Smooth muscle cell (in vitro differentiated cells): ENCODE measurements around the gene LCE1F. TPM values are rescaled to one million over a fixed set of nuclear protein-coding genes. Genes with fewer than 3 reads are reported as not detected.

Source experiments
- DNase-seq: peaks from one replicate; lab custom pipeline; 2025; ENCODE audit not compliant: unreplicated experiment; lab: John Stamatoyannopoulos, UW
- H2AFZ ChIP-seq: fragments of 200-600 bp; sonication (generic); 2 replicates; pipeline ENCODE4 v1.6.0; 2016; ENCODE audit warnings: antibody characterized with exemption, low read depth, mild to moderate bottlenecking
- H3F3A ChIP-seq: fragments of 200-600 bp; sonication (generic); 2 replicates; pipeline ENCODE4 v1.6.0; 2017; ENCODE audit warnings: antibody characterized with exemption, low read depth
- H3K27ac ChIP-seq: fragments of 200-600 bp; sonication (generic); 2 replicates; pipeline ENCODE4 v1.5.1; 2016; ENCODE audit warnings: low read depth, mild to moderate bottlenecking
- H3K27me3 ChIP-seq: fragments of 200-600 bp; sonication (generic); 2 replicates; pipeline ENCODE4 v1.6.1; 2016; ENCODE audit warnings: low read depth, mild to moderate bottlenecking
- H3K36me3 ChIP-seq: fragments of 200-600 bp; sonication (generic); 2 replicates; pipeline ENCODE4 v1.5.1; 2016; ENCODE audit warnings: low read depth
- H3K4me1 ChIP-seq: fragments of 200-600 bp; sonication (generic); 2 replicates; pipeline ENCODE4 v1.5.1; 2016; ENCODE audit warnings: low read depth
- H3K4me2 ChIP-seq: fragments of 200-600 bp; sonication (generic); 2 replicates; pipeline ENCODE4 v1.6.0; 2016; ENCODE audit warnings: mild to moderate bottlenecking
- H3K4me3 ChIP-seq: fragments of 200-600 bp; sonication (generic); 2 replicates; pipeline ENCODE4 v1.5.1; 2016; ENCODE audit warnings: mild to moderate bottlenecking
- H3K79me2 ChIP-seq: fragments of 200-600 bp; sonication (generic); 2 replicates; pipeline ENCODE4 v1.6.0; 2016; ENCODE audit warnings: low read depth, mild to moderate bottlenecking
- H3K9ac ChIP-seq: fragments of 200-600 bp; sonication (generic); 2 replicates; pipeline ENCODE4 v1.6.0; 2016; ENCODE audit warnings: low read depth
- H3K9me3 ChIP-seq: fragments of 200-600 bp; sonication (generic); replicated peaks from 2 replicates; pipeline ENCODE4 v1.5.1; 2016; ENCODE audit warnings: low read depth
- H4K20me1 ChIP-seq: fragments of 200-600 bp; sonication (generic); 2 replicates; pipeline ENCODE4 v1.6.0; 2016; ENCODE audit warnings: low read depth
- WGBS: methylation state at CpG from one replicate; pipeline ENCODE4 v1.1.7; 2016; ENCODE audit warnings: low lambda C conversion rate; 5-methylcytosine and 5-hydroxymethylcytosine counted together
- polyA plus RNA-seq: library from polyadenylated mRNA; unstranded; fragments of >200 nt; fragmentation: Nextera tagmentation; extraction: Ambion mirVana; gene quantifications from 2 replicates; pipeline ENCODE4 v1.2.1, GENCODE V29; 2016
- total RNA-seq: library from RNA; depleted of rRNA; stranded (reverse); fragments of >200 nt; gene quantifications from 2 replicates; pipeline ENCODE4 v1.2.3, GENCODE V29; 2014
- TF ChIP-seq, protein P1 (sequence below): fragments of 200-600 bp; sonication (generic); IDR thresholded peaks from 2 replicates; pipeline ENCODE4 v1.5.1; 2017; ENCODE audit warnings: borderline replicate concordance, mild to moderate bottlenecking, antibody characterized with exemption; ENCODE audit not compliant: insufficient read depth, poor library complexity, severe bottlenecking

LCE1F gene
- total and polyA plus RNA-seq, 2 experiments from 2014 or later: not detected

DNA sequence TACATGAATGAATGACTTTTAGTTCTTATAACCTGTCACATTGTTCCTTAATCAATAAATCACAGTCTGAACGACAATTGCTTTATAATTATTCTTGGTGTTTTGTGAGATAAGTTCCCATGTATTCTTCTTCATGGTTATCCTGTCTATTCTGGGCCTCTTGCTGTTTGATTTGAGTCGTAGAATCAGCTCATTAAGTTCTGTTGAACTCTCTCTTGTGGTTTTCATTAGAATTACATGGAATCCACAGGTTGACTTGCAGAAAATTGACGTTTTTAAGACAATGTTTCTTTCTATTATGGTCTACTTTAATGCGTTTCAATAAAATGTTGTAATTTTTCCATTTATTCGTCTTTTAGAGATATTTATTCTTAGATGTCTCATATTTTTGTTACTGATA lies 48.4 kb downstream of the LCE1F start:
- Histone ChIP-seq H3K27me3 (no peaks in the 10 kb centered on the region), H3F3A (no peaks in the 10 kb centered on the region), H3K4me1 (no peaks in the 10 kb centered on the region), H3K4me2 (no peak overlapping the region), H3K9me3 (peaks cover 9% of the 10 kb centered on the region), H2AFZ (no peak overlapping the region), H4K20me1 (no peaks in the 10 kb centered on the region), H3K9ac (no peak overlapping the region), H3K4me3 (no peak overlapping the region), H3K27ac (no peak overlapping the region), H3K36me3 (no peaks in the 10 kb centered on the region), H3K79me2 (no peaks in the 10 kb centered on the region)
- no peak for DNase-seq
- TF ChIP-seq, protein P1, sequence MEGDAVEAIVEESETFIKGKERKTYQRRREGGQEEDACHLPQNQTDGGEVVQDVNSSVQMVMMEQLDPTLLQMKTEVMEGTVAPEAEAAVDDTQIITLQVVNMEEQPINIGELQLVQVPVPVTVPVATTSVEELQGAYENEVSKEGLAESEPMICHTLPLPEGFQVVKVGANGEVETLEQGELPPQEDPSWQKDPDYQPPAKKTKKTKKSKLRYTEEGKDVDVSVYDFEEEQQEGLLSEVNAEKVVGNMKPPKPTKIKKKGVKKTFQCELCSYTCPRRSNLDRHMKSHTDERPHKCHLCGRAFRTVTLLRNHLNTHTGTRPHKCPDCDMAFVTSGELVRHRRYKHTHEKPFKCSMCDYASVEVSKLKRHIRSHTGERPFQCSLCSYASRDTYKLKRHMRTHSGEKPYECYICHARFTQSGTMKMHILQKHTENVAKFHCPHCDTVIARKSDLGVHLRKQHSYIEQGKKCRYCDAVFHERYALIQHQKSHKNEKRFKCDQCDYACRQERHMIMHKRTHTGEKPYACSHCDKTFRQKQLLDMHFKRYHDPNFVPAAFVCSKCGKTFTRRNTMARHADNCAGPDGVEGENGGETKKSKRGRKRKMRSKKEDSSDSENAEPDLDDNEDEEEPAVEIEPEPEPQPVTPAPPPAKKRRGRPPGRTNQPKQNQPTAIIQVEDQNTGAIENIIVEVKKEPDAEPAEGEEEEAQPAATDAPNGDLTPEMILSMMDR: no peak
- 25% methylated on average over 5 of the region's 5 CpGs for WGBS

DNA sequence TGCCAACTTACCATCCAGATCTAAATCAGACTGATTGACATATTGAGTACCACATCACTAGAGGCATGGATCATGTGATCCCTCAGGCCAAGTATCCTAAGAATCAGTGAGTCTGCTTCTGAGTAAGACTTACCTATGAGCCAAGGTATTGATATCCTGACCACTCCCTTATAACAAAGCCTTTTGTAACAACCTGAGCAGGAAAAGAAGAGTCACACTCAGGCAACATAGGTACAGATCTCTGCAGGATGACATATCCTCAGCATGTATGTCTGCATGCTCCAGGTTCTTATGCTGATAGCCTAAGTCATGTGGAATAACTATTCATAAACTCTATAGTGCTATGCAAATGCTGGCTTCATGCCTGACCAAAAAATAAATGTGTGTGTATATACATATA lies 50.0 kb downstream of the LCE1F start:
- Histone ChIP-seq H3K9me3 (peaks cover 9% of the 10 kb centered on the region), H4K20me1 (no peaks in the 10 kb centered on the region), H2AFZ (no peak overlapping the region), H3K4me2 (no peak overlapping the region), H3K9ac (no peak overlapping the region), H3F3A (no peaks in the 10 kb centered on the region), H3K4me3 (no peak overlapping the region), H3K4me1 (no peaks in the 10 kb centered on the region), H3K79me2 (no peaks in the 10 kb centered on the region), H3K27me3 (no peaks in the 10 kb centered on the region), H3K27ac (no peak overlapping the region), H3K36me3 (no peaks in the 10 kb centered on the region)
- TF ChIP-seq, protein P1: no peak
- DNase-seq: no peak

Other genes starting within 250 kb of the LCE1F start
- not detected in 2 replicates for gene LCE3E, start 208.4 kb upstream of the LCE1F start, total RNA-seq
- gene LCE3E, start 208.4 kb upstream of the LCE1F start, polyA plus RNA-seq: not detected in 2 replicates
- gene LCE3D, start 194.6 kb upstream of the LCE1F start, total RNA-seq: not detected in 2 replicates
- not detected in 2 replicates for gene LCE3D, start 194.6 kb upstream of the LCE1F start, polyA plus RNA-seq
- gene LCE3C, start 174.9 kb upstream of the LCE1F start, total RNA-seq: not detected in 2 replicates
- gene LCE3C, start 174.9 kb upstream of the LCE1F start, polyA plus RNA-seq: not detected in 2 replicates
- not detected in 2 replicates for gene LCE3B, start 161.3 kb upstream of the LCE1F start, total RNA-seq
- not detected in 2 replicates for gene LCE3B, start 161.3 kb upstream of the LCE1F start, polyA plus RNA-seq
- gene LCE3A, start 152.0 kb upstream of the LCE1F start, total RNA-seq: not detected in 2 replicates
- not detected in 2 replicates for gene LCE3A, start 152.0 kb upstream of the LCE1F start, polyA plus RNA-seq
- not detected in 2 replicates for gene LCE2D, start 111.8 kb upstream of the LCE1F start, total RNA-seq
- not detected in 2 replicates for gene LCE2D, start 111.8 kb upstream of the LCE1F start, polyA plus RNA-seq
- gene LCE2C, start 99.9 kb upstream of the LCE1F start, total RNA-seq: not detected in 2 replicates
- gene LCE2C, start 99.9 kb upstream of the LCE1F start, polyA plus RNA-seq: not detected in 2 replicates
- gene LCE2B, start 89.0 kb upstream of the LCE1F start, total RNA-seq: not detected in 2 replicates
- not detected in 2 replicates for gene LCE2B, start 89.0 kb upstream of the LCE1F start, polyA plus RNA-seq
- gene LCE2A, start 76.8 kb upstream of the LCE1F start, total RNA-seq: not detected in 2 replicates
- gene LCE2A, start 76.8 kb upstream of the LCE1F start, polyA plus RNA-seq: not detected in 2 replicates
- gene LCE4A, start 67.0 kb upstream of the LCE1F start, total RNA-seq: not detected in 2 replicates
- gene LCE4A, start 67.0 kb upstream of the LCE1F start, polyA plus RNA-seq: not detected in 2 replicates
- gene KPRP, start 17.1 kb upstream of the LCE1F start, total RNA-seq: not detected in 2 replicates
- gene KPRP, start 17.1 kb upstream of the LCE1F start, polyA plus RNA-seq: not detected in 2 replicates
- gene LCE1E, start 11.1 kb downstream of the LCE1F start, total RNA-seq: not detected in 2 replicates
- gene LCE1E, start 11.1 kb downstream of the LCE1F start, polyA plus RNA-seq: not detected in 2 replicates
- not detected in 2 replicates for gene LCE1D, start 21.6 kb downstream of the LCE1F start, total RNA-seq
- gene LCE1D, start 21.6 kb downstream of the LCE1F start, polyA plus RNA-seq: not detected in 2 replicates
- not detected in 2 replicates for gene LCE1C, start 31.5 kb downstream of the LCE1F start, total RNA-seq
- gene LCE1C, start 31.5 kb downstream of the LCE1F start, polyA plus RNA-seq: not detected in 2 replicates
- gene LCE1B, start 36.8 kb downstream of the LCE1F start, total RNA-seq: not detected in 2 replicates
- gene LCE1B, start 36.8 kb downstream of the LCE1F start, polyA plus RNA-seq: not detected in 2 replicates
- gene LCE1A, start 52.3 kb downstream of the LCE1F start, total RNA-seq: not detected in 2 replicates
- not detected in 2 replicates for gene LCE1A, start 52.3 kb downstream of the LCE1F start, polyA plus RNA-seq
- gene LCE6A, start 67.7 kb downstream of the LCE1F start, total RNA-seq: not detected in 2 replicates
- gene LCE6A, start 67.7 kb downstream of the LCE1F start, polyA plus RNA-seq: not detected in 2 replicates
- gene LCE7A, start 84.9 kb downstream of the LCE1F start, total RNA-seq: not detected in 2 replicates
- not detected in 2 replicates for gene LCE7A, start 84.9 kb downstream of the LCE1F start, polyA plus RNA-seq
- not detected in 2 replicates for gene SMCP, start 103.2 kb downstream of the LCE1F start, total RNA-seq
- not detected in 2 replicates for gene SMCP, start 103.2 kb downstream of the LCE1F start, polyA plus RNA-seq
- 0.67 and 0.94 TPM in 2 replicates for gene IVL, start 133.4 kb downstream of the LCE1F start, total RNA-seq
- 0.45 and 0.47 TPM in 2 replicates for gene IVL, start 133.4 kb downstream of the LCE1F start, polyA plus RNA-seq
- gene SPRR5, start 172.1 kb downstream of the LCE1F start, total RNA-seq: 3.2 TPM in 1 of 2 replicates, not detected in the other
- gene SPRR5, start 172.1 kb downstream of the LCE1F start, polyA plus RNA-seq: 0.22 TPM in 1 of 2 replicates, not detected in the other
- gene SPRR4, start 195.5 kb downstream of the LCE1F start, total RNA-seq: 5.9 TPM in 1 of 2 replicates, not detected in the other
- gene SPRR4, start 195.5 kb downstream of the LCE1F start, polyA plus RNA-seq: 0.43 TPM in 1 of 2 replicates, not detected in the other
- gene SPRR1A, start 208.9 kb downstream of the LCE1F start, total RNA-seq: not detected in 2 replicates
- gene SPRR1A, start 208.9 kb downstream of the LCE1F start, polyA plus RNA-seq: 14.9 and 18.0 TPM in 2 replicates
- 55.2 and 107 TPM in 2 replicates for gene SPRR3, start 226.6 kb downstream of the LCE1F start, total RNA-seq
- gene SPRR3, start 226.6 kb downstream of the LCE1F start, polyA plus RNA-seq: 15.3 and 24.9 TPM in 2 replicates